NCI-H2171 (cell line): ENCODE data around the gene CCDC14.
"Not testable (repeated sequence)": the region's sequence is repeated elsewhere in the genome, so short reads cannot be mapped to it uniquely, and the experiment has no call there.

ENCODE experiments used
- DNase-seq: peaks from one replicate; lab custom pipeline; 2025; lab: John Stamatoyannopoulos, UW

CCDC14 gene

GRCh38 chr3:123964793-123965192, 3.8 kb upstream of the CCDC14 start:
- DNase-seq, result not testable (repeated sequence)

GRCh38 chr3:123961508-123961856, 453 bp upstream of the CCDC14 start:
- DNase-seq, result no peak

DNA sequence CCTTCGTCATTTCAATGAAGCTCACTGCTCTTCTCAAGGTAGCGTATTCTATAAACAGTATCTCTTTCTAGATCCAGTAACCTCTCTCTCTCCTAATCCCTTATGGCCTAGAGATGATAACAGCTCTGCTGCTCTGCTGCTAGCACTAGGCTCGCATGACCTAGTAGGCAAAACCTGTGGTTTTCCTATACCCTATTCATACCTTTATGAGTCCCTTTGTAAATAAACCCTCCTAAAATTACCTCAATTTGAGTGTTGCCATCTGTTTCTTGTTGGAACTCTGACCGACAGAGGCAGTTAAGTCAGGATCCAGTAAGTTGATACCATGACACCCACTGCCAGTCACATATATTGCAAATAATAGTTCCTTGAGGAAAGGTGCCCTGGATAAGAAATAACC, 7.3 kb downstream of the CCDC14 start:
- DNase-seq, result peak; percentile 89

- no peak for DNase-seq
These were observed 8.0 kb downstream of the CCDC14 start for GRCh38 chr3:123952844-123953520.

GRCh38 chr3:123951522-123952447, 9.2 kb downstream of the CCDC14 start:
- no peak for DNase-seq

DNA sequence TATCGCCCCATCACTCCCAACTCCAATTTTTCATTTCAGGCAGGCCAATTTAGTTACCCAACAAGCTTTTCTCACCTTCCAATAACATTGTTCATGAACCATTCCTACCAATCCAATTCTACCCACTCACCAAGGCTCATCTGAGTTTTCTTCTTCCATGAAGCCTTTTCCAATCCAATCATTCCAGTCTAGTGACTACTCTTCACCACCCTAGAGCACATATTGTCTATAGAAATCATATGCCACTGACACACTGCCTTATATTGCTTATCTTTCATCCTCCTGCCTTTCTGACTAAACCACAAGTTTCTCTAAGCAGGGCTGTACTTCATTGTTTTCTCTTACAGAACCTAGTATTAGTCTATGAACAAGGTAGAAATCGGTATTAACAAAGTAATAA, 11.4 kb downstream of the CCDC14 start:
- DNase-seq, result no peak

DNA sequence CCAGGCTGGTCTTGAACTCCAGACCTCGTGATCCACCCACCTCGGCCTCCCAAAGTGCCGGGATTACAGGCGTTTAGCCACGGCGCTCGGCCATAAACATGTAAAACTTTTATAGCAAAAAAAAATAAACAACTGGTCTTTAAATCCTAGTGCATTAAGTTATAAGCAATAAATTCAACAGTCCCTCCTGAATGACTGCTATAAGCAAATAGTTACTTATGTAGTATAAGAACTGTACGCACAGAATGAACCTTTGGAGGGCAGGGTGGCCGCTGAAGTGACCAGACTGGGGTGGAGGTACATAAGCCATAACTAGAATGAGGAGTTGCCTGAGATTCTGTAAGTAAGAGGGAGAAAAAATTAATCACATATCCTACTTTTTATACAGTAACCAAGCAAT, 12.6 kb downstream of the CCDC14 start:
- no peak for DNase-seq

DNA sequence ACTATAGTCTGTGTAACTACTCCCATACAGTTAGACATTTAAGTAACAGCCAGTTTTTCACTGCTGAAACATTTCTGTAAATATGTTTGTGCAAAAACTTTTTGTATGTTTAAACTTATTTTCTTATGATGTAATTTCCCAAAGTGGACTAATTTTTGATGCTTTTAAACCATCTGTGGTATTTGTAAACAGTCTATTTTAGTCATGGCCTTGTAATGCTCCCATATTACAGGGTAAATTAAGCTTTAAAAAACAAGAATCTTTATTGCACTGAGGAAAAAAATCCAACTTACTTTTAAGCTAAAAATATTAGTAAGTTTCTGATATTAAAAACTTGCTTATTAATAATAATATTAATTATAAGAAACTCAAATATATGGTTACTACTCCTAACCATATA, 13.5 kb downstream of the CCDC14 start:
- no peak for DNase-seq

GRCh38 chr3:123941542-123941941, 19.5 kb downstream of the CCDC14 start:
- DNase-seq, result no peak

DNA sequence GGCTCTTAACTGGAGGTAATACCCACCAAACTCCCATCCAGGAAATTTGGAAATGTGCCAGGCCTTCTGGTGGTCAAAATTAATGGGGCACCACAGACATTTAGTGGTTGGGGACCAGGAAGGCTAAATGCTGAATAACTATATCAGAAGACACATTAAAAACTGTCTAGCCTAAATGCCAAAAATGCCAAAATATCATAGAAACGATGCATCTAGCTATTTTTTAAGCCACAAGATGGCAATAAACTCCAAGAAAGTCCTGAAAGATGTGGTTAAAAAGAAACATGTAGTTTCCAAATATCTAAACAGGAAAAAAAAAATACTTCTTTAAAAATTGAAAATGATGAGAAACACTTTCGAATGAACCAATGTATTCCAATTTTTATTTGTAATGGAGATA, 19.9 kb downstream of the CCDC14 start:
- DNase-seq, result no peak

- no peak for DNase-seq
These were observed 21.3 kb downstream of the CCDC14 start for GRCh38 chr3:123939706-123940105.

DNA sequence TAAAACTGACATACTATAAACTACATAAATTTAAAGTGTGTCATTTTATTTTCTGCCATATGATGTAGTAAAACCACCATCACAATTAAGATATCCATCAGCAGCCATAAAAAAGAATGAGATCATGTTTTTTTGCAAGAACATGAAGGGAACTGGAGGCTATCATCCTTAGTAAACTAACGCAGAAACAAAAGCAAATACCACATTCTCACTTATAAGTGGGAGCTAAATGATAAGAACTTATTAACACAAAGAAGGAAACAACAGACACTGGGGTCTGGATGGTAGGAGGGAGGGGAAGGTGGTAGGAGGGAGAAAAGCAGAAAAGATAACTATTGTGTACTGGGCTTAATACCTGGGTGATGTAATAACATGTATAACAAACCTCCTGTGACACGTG, 24.6 kb downstream of the CCDC14 start:
- DNase-seq, result no peak

DNA sequence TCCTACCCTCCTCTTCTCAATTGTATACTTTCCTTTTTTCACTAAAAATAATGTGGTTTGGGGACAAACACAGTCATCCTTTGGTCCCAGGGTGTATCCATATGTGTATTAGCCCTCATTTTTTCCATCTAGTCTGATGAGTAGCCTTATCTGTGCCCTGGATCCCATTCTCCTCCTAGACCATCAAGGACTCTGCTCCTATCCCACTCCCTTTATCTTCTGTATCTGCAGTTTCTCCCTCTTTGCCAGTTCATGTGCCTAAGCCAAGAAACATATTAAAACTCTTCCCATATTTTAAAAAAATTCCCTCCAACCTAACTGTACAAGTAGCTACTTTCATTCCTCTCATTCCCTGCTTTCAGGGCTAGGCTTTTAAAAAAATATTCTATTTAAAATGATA, 25.2 kb downstream of the CCDC14 start:
- no peak for DNase-seq

DNA sequence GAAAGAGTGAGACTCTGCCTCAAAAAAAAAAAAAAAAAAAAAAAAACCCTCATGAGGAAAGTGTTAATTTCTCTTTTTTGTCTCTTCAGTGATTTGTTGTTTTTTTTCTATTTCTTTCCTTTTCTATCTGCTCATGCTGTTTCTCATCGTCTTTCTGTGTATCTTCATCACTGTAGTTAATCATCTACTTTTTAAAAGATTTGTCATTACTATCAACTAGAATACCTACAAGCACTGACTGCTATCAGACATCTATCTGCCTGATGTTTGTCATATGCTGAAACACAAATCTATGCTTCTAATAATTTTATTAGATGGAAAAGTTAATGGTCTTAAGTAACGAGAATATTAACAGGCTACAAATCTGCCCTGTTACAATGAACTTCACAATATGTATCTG, 26.8 kb downstream of the CCDC14 start:
- DNase-seq, result no peak

DNA sequence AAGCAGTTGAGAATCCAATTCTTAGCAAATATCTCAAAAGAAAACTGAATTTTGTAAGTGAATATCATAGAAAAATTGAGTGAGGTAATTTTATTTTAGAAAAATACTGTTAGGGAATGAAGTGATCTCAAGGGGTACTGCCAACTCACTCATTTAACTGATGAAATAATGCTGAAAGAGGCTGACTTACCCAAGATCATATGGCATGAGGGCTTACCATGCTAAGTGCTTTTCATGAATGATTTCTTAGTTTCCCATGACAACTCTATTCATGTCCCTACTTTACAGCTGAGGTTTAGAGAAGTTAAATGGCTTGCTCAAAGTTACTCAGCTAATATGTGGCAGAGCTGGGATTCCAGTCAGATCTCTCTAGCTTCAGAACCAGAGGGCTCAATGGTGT, 30.6 kb downstream of the CCDC14 start:
- no peak for DNase-seq

DNA sequence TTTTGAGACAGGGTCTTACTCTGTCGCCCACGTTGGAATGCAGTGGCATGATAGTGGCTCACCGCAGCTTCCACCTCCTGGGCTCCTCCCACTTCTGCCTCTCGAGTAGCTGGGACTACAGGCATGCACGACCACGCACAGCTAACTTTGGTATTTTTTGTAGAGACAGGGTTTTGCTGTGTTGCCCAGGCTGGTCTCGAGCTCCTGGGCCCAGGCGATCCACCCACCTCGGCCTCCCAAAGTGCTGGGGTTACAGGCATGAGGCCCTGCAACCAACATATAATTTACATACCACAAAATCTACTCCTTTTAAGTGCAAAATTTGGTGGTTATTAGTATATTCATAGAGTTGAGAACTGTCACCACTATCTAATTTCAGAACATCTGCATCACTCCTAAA, 31.7 kb downstream of the CCDC14 start:
- no peak for DNase-seq

GRCh38 chr3:123926396-123926795, 34.6 kb downstream of the CCDC14 start:
- DNase-seq, result no peak

GRCh38 chr3:123920868-123921267, 40.2 kb downstream of the CCDC14 start:
- no peak for DNase-seq

- DNase-seq, result no peak
These were observed 40.6 kb downstream of the CCDC14 start for GRCh38 chr3:123920383-123920782.

- DNase-seq, result no peak
These were observed 41.7 kb downstream of the CCDC14 start for GRCh38 chr3:123919353-123919752.

GRCh38 chr3:123914829-123915228, 46.2 kb downstream of the CCDC14 start:
- no peak for DNase-seq

GRCh38 chr3:123909785-123910184, 51.2 kb downstream of the CCDC14 start:
- no peak for DNase-seq

DNA sequence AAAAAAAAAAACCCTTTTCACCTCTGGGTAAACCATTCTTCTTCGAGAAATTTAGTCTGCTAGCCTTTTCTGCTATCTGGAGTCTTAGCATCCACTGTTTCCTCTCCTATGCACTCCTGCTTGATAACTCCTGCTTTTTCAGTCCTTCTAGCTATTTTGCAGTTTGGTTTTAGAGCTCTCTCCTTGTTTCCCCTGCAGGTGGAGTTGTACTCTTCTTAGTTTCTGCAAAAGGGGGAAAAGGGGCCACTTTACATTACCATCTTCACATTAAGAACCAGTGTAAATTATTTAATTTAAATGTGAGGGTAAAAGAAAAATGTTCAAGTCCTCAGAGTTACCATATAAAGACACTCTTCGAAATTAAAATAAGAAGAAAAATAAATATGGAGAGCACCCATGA, 53.3 kb downstream of the CCDC14 start:
- DNase-seq, result no peak
